Effector memory CD8-positive, alpha-beta T cell (primary cell): ENCODE data around the gene NEURL1B.

ENCODE experiments used
- ATAC-seq: fragments of 150-1000 bp; cut with Tn5 transposase; replicated peaks from 2 replicates; pipeline ENCODE4 v1.10.0; 2021; ENCODE audit warnings: mild to moderate bottlenecking, moderate library complexity
- DNase-seq, 3 experiments: peaks; one replicate each; pipeline ENCODE4 v3.0.0; 2021
- H3K27ac Mint-ChIP-seq, 2 donors: one replicate each; pipeline ENCODE4 v1.8.0; 2022; ENCODE audit warnings: mild to moderate bottlenecking in 2 of 2, mixed read lengths in 2 of 2, moderate library complexity in 2 of 2
- H3K27me3 Mint-ChIP-seq, 2 donors: one replicate each; pipeline ENCODE4 v1.8.0; 2022; ENCODE audit warnings: mixed read lengths in 2 of 2
- H3K36me3 Mint-ChIP-seq: one replicate; pipeline ENCODE4 v1.8.0; 2022; ENCODE audit warnings: mild to moderate bottlenecking, moderate library complexity, mixed read lengths; ENCODE audit not compliant: insufficient read depth
- H3K4me1 Mint-ChIP-seq, 2 donors: one replicate each; pipeline ENCODE4 v1.8.0; 2022; ENCODE audit warnings: low read depth in 2 of 2, mixed read lengths in 2 of 2
- H3K4me3 Mint-ChIP-seq, 2 donors: one replicate each; pipeline ENCODE4 v1.8.0; 2022; ENCODE audit warnings: mild to moderate bottlenecking in 2 of 2, mixed read lengths in 2 of 2, moderate library complexity in 2 of 2
- H3K9me3 Mint-ChIP-seq, 2 donors: one replicate each; pipeline ENCODE4 v1.8.0; 2022; ENCODE audit warnings: mixed read lengths in 2 of 2

NEURL1B gene

DNA sequence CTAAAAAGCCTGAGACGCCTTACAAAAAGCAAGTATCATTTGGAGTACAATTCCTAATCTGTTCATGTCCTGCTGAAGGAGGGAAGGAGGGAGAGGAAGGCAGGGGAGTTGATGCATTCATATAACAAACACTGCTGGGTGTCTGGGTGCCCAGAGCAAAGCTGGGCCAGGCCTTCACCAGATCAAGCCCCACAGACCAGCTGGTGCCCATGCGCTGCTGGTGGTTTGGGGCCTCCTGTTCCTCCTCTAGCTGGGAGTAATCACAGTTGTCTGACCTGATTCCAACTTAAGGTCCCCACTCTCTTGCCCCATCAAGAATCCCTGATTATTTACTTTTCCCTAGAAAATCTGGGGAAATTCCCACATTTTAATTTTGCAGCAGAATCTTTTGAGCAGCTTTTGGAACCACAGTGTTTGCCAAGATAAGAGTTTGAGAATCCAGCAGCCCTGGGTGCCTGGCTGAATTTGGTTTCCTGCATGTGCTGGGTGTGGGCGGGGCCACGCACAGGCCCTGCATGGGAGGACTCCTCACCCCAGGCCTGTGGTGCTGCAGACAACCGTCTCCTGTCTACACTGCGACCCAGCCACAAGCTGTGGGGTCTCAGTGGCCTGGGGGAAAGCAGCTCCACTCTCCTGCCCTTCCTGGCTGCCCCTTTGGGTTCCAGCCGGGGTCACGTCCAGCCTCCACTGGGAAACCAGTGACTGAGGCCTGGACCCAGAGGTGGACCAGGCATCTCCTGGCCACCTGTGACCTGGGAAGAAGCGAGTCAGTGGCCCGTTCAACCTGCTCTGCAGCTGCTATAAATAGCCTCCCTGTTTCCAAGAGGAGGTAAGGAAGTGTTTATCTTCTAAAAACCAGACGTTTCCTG lies 47.5 kb downstream of the NEURL1B start:
- H3K27ac Mint-ChIP-seq = peak overlapping the region in 1 of 2 donors; percentile 67
- peak; percentile 59 for ATAC-seq
- DNase-seq = peak in 1 of 3 experiments; percentile 25

DNA sequence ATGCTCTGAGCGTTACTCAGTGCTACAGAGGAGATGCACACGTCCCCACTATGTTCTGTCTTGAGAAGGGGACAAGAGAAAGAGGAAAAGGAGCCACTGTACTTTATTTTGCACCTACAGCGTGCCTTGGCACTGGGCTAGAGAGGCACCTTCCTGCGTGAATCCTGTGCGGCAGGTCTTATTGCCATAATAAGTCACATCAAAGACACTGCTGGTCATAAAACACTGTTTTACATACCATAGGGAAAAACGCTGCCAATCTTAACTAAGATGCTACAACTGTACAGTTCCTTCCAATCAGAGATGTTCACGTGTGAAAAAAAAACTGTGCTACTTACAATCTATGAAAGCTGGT lies 48.1 kb downstream of the NEURL1B start:
- Mint-ChIP-seq H3K4me1 (peaks cover 4 to 9% of the 10 kb centered on the region in 2 donors), H3K4me3 (no peak overlapping the region), H3K9me3 (no peaks in the 10 kb centered on the region), H3K27me3 (no peaks in the 10 kb centered on the region), H3K36me3 (no peaks in the 10 kb centered on the region), H3K27ac (no peak overlapping the region)
- no peak for ATAC-seq
- DNase-seq = no peak

More for the DNA sequence above, 47.5 kb downstream of the NEURL1B start:
- Mint-ChIP-seq H3K4me1 (peaks cover 5 to 10% of the 10 kb centered on the region in 2 donors), H3K27me3 (no peaks in the 10 kb centered on the region), H3K36me3 (no peaks in the 10 kb centered on the region), H3K9me3 (no peaks in the 10 kb centered on the region), H3K4me3 (no peak overlapping the region)

DNA sequence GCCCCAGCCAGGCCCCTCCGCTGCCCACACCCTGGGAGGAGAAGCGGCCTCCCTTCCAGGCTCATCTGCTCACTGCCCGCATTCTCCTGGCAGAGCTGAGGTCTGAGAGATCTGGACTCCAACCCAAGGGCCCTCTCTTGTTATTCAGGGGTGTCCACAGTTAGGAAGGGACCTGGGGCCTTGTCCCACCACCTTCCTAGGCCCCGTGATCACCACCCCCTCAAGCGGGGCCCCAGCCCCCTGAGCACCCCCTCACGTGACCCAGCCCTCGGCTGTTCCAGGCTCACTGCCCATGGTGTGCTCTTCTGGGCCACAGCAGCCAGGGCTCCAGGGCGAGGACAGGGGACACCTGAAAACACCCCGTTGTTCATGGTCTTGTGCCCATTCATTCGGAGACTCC lies 48.7 kb downstream of the NEURL1B start:
- Mint-ChIP-seq H3K4me3 (no peak overlapping the region), H3K27ac (no peak overlapping the region), H3K36me3 (no peaks in the 10 kb centered on the region), H3K27me3 (no peaks in the 10 kb centered on the region), H3K4me1 (peaks cover 0 to 7% of the 10 kb centered on the region in 2 donors), H3K9me3 (no peaks in the 10 kb centered on the region)
- no peak for ATAC-seq
- DNase-seq = no peak

DNA sequence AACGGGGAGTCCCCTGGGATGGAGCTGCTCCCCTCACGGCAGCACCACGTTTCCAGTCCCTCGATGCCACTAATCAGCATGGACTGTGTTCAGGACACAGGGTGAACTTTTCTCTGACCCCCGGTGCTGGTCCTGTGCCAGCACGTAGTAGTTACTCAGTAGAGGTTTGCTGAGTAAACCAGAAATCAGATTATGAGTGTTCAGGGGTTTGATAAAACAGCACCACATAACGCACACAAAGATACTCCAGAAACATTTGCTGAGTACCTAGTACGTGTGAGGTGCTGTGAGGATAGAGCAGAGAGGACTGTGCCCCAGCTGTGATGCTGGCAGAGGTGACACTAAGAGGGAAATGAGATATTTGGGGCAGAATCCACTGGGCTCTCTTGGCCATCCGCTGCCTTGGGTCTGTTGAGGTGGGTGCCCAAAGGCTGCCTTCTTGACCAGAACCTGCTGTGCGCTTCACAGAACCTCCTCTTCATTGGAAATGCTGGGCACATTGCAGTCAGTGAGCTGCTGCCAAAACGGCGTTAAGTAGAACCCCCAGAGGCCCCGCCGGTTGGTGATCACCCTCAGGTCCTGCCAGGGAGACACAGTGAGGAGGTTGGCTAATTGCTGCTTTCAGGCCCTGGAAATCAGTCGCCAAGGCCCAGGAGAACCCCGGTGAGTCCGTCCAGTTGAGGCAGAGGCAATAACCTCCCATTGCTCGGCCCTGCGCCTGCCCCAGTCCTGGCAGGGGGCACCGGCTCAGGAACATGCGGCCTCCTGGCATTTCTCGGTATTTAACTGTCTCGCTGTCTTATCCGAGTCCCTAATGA lies 49.4 kb downstream of the NEURL1B start:
- no peaks in the 10 kb centered on the region for H3K27me3 Mint-ChIP-seq
- H3K4me1 Mint-ChIP-seq = peaks cover 0 to 7% of the 10 kb centered on the region in 2 donors
- H3K4me3 Mint-ChIP-seq = no peak overlapping the region
- no peak overlapping the region for H3K27ac Mint-ChIP-seq
- DNase-seq = no peak
- no peak for ATAC-seq
- no peaks in the 10 kb centered on the region for H3K9me3 Mint-ChIP-seq
- H3K36me3 Mint-ChIP-seq = no peaks in the 10 kb centered on the region

DNA sequence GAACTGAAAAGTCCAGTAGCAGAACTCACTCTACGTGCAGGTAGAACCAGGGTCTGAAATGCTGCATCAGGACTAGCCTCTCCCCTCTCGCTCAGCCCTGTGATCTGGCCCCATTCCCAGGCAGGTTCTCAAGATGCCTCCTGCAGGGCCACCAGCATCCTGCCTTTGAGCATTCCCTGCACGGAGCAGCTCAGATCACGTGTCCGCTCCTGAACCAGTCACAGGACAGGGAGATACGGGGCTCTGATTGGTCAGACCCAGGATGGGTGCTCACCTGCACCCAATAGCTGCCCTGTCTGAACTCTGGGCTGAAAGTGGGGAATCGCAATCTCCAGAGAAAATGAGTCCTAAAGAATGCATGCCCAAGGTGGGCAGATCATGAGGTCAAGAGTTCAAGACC lies 50.8 kb downstream of the NEURL1B start:
- no peak overlapping the region for H3K4me3 Mint-ChIP-seq
- no peak for DNase-seq
- H3K9me3 Mint-ChIP-seq = no peaks in the 10 kb centered on the region
- no peak for ATAC-seq
- H3K27ac Mint-ChIP-seq = no peak overlapping the region
- H3K36me3 Mint-ChIP-seq = no peaks in the 10 kb centered on the region
- H3K4me1 Mint-ChIP-seq = peaks cover 2 to 8% of the 10 kb centered on the region in 2 donors
- no peaks in the 10 kb centered on the region for H3K27me3 Mint-ChIP-seq

DNA sequence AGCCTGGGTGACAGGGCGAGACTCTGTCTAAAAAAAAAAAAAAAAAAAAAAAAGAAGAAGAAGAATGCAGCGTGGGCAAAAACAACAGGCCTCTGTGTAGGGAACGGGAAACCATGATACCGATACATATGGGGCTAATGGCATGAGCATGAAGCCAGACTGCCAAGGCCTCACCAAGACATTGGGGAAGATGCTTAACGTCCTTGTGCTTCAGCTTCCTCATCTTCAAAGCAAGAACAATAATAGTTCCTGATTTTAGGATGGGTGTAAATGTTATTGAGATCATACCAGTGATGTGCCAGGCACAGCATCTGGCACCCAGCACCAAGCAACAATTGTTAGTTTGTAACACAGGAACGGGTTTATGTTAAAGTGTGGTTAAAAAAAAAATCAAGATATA lies 51.4 kb downstream of the NEURL1B start:
- peaks cover 2% of the 10 kb centered on the region for H3K36me3 Mint-ChIP-seq

DNA sequence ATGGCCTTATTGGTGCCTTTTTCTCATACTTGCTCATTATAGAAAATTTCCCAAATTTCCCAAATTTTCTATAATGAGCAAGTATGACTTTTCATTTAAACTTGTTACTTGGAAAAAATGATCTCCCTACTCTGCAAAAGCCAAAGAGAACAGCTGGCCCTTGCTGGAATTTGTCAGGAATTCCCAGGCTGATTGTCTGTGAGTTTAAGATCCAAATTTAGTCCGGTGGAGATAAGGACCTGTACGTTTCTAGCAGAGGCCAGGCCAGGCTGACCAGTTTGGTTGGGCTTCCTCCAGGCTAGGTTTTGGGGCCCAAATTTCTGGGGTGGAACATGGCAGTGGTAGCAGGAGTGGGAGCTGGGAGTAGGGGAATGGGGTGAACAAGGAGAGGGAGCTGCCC lies 51.9 kb downstream of the NEURL1B start:
- Mint-ChIP-seq H3K36me3 (peaks cover 6% of the 10 kb centered on the region), H3K27me3 (no peaks in the 10 kb centered on the region), H3K4me3 (no peak overlapping the region), H3K9me3 (no peaks in the 10 kb centered on the region), H3K27ac (no peak overlapping the region), H3K4me1 (peaks cover 10 to 19% of the 10 kb centered on the region in 2 donors)
- DNase-seq = no peak
- ATAC-seq = no peak

More for the DNA sequence above, 51.4 kb downstream of the NEURL1B start:
- no peaks in the 10 kb centered on the region for H3K27me3 Mint-ChIP-seq
- H3K4me3 Mint-ChIP-seq = no peak overlapping the region
- peaks cover 7 to 14% of the 10 kb centered on the region in 2 donors for H3K4me1 Mint-ChIP-seq
- H3K9me3 Mint-ChIP-seq = no peaks in the 10 kb centered on the region
- no peak for DNase-seq
- no peak overlapping the region for H3K27ac Mint-ChIP-seq
- ATAC-seq = no peak

DNA sequence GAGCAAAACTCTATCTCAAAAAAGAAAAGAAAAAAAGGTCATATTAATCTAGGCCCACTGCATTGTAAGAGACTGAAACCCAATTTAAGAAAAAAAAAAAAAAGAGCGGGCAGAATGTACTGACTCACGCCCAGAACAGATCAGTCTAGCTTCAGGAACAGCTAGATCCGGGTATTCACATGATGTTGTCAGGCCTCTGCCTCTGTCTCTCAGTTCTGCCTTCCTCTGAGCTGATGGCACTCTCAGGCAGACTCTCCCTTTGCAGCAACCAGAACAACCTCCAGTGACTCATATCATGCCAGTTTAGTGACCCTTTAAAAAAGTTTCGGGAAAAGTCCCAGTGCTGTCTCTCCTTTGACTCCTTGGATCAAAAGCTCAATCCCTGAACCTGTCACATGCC lies 53.0 kb downstream of the NEURL1B start:
- DNase-seq (no peak), ATAC-seq (no peak)
- no peaks in the 10 kb centered on the region for H3K27me3 Mint-ChIP-seq
- H3K4me1 Mint-ChIP-seq = peaks cover 10 to 13% of the 10 kb centered on the region in 2 donors
- H3K9me3 Mint-ChIP-seq = no peaks in the 10 kb centered on the region
- peak overlapping the region in 1 of 2 donors; percentile 16 for H3K27ac Mint-ChIP-seq
- H3K4me3 Mint-ChIP-seq = no peak overlapping the region
- H3K36me3 Mint-ChIP-seq = peaks cover 6% of the 10 kb centered on the region

DNA sequence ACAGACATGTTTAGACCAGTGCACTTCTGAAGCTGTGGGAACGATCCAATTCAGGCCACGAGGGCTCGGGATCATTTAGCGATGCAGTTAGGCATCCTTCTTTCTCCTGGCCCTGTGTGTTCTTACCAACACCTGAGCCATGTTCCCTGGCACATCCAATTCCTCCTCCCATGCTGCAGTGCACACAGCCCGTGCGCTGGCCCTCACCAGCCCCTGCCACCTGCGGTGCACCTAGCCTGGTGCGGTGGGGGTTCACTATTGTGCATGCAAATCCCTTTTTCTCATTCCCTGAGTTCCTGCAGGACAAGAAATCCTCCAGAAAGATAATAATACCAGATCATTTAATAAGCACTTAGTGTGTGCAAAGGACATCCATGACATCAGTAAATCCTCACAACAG lies 53.5 kb downstream of the NEURL1B start:
- peaks cover 0 to 4% of the 10 kb centered on the region in 2 donors for H3K27me3 Mint-ChIP-seq
- ATAC-seq = no peak
- H3K27ac Mint-ChIP-seq = peak overlapping the region in 1 of 2 donors; percentile 16

DNA sequence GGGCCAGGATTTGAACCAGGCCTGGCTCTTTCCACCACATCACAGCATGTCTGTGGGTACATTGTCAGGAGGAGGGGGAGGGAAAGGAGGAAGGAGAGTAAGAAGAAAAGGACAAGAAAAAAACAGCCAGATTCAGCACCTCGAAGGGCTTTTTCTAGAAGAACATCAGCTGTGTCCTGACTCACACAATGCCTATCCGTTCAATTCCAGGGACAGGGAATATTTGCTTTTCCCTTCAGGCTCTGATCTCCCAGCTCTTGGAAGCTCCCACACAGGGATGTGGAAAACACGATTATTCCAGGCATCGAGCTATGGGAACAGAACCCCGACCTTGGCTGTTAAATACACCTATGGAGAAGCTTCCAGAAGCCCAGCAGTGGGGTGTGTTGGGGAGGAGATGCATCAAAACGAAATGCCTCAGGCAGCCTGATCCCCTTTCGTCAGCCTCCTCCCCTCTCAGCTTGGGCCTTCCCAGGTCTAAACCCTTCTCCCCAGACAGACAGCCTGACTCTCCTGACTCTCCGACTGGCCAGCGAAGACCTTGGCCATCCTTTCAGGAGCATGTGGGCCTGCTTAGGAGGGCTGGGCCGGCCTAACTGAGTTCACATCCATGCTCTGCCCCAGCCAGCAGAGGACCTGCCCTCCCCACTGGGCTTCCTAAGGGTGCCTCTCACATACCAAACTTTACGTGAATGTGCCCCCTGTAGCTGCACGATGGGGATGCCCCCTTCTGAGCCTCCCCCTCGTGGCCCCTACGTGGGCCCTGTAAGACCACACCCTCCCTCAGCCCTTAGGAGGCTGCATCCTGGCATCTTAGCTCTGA lies 54.4 kb downstream of the NEURL1B start:
- H3K4me1 Mint-ChIP-seq = peaks cover 10 to 13% of the 10 kb centered on the region in 2 donors
- H3K9me3 Mint-ChIP-seq = no peaks in the 10 kb centered on the region

More for the DNA sequence above, 53.5 kb downstream of the NEURL1B start:
- Mint-ChIP-seq H3K9me3 (no peaks in the 10 kb centered on the region), H3K4me3 (no peak overlapping the region), H3K4me1 (peaks cover 10 to 13% of the 10 kb centered on the region in 2 donors), H3K36me3 (peaks cover 6% of the 10 kb centered on the region)
- no peak for DNase-seq

DNA sequence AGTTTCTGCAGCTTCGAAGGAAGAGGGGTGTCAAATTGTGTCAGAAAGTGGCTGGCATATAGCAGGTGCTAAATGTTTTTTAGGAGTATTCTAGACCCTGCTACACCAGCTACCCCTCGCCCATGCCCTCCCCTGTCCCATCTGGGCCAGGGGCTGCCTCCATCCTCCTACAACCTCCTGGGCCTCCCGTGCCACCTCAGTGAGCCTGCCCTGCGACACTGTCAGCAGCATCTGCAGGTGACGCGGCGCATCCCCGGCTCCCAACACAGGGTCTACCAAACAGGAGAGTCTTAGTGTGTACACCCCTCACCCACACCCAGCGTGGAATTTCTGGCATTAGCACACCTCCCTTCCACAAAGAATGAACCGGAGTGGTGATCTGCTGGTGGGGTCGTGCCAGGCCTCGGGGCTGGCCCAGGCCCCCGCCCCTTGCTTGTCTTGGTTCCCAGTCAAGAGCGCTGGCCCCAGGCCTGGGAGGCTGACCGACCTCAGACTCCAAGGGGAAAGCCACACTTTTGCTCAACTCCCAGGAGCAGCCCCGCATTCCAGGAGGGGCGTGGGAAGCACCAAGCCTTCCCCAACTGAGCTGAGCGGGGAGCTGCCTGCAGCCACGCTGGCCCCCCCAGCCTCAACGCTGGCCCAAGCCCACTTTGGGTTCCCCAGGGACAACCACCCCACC lies 55.2 kb downstream of the NEURL1B start:
- no peak for DNase-seq
- peaks cover 14 to 16% of the 10 kb centered on the region in 2 donors for H3K4me1 Mint-ChIP-seq
- ATAC-seq = no peak
- H3K36me3 Mint-ChIP-seq = peaks cover 6% of the 10 kb centered on the region
- peak overlapping the region; percentile 93 to 99 for H3K27ac Mint-ChIP-seq
- H3K27me3 Mint-ChIP-seq = peaks cover 7 to 17% of the 10 kb centered on the region in 2 donors
- H3K4me3 Mint-ChIP-seq = peak overlapping the region; percentile 96 to 97
- no peaks in the 10 kb centered on the region for H3K9me3 Mint-ChIP-seq

More for the DNA sequence above, 54.4 kb downstream of the NEURL1B start:
- H3K27ac Mint-ChIP-seq = peak overlapping the region in 1 of 2 donors; percentile 16
- no peak for DNase-seq
- ATAC-seq = no peak
- H3K4me3 Mint-ChIP-seq = no peak overlapping the region
- peaks cover 0 to 10% of the 10 kb centered on the region in 2 donors for H3K27me3 Mint-ChIP-seq
- H3K36me3 Mint-ChIP-seq = peaks cover 6% of the 10 kb centered on the region
